ENCODE measurements around the gene AP5Z1.

GRCh38 chr7:4803397-4804241 lies 28.2 kb downstream of the AP5Z1 start:
- TF ChIP-seq CTCF (IDR thresholded peaks at IDR 0.05) (no peak), EZH2 (IDR thresholded peaks at IDR 0.05; ENCODE audit: borderline replicate concordance, insufficient read depth, low read depth, low read length, poor library complexity, severe bottlenecking) (no peak)

Data from B cell (primary cell).